ENCODE results near the gene RGL4.

Gene RGL4

GRCh38 chr22:23700706-23701105, 9.9 kb downstream of the RGL4 start:
- no peak for DNase-seq

- DNase-seq, result no peak
Observed at GRCh38 chr22:23704062-23704461, 13.2 kb downstream of the RGL4 start.

GRCh38 chr22:23704829-23705228, 14.0 kb downstream of the RGL4 start:
- no peak for DNase-seq

GRCh38 chr22:23705358-23705757, 14.5 kb downstream of the RGL4 start:
- no peak for DNase-seq

GRCh38 chr22:23708270-23708669, 17.5 kb downstream of the RGL4 start:
- DNase-seq, result no peak

- DNase-seq, result no peak
Observed at GRCh38 chr22:23709107-23709506, 18.3 kb downstream of the RGL4 start.

GRCh38 chr22:23712256-23712655, 21.4 kb downstream of the RGL4 start:
- DNase-seq, result no peak

GRCh38 chr22:23713696-23714595, 23.1 kb downstream of the RGL4 start:
- no peak for DNase-seq

- no peak for DNase-seq
Observed at GRCh38 chr22:23714596-23715578, 24.1 kb downstream of the RGL4 start.

GRCh38 chr22:23715806-23716375, 25.1 kb downstream of the RGL4 start:
- DNase-seq, result peak; percentile 40

GRCh38 chr22:23716811-23717801, 26.3 kb downstream of the RGL4 start:
- DNase-seq, result peak; percentile 87

GRCh38 chr22:23718371-23719165, 27.8 kb downstream of the RGL4 start:
- DNase-seq, result no peak

GRCh38 chr22:23720855-23721254, 30.0 kb downstream of the RGL4 start:
- DNase-seq, result no peak

- no peak for DNase-seq
Observed at GRCh38 chr22:23722160-23722559, 31.3 kb downstream of the RGL4 start.

GRCh38 chr22:23722724-23723123, 31.9 kb downstream of the RGL4 start:
- DNase-seq, result no peak

GRCh38 chr22:23728108-23728507, 37.3 kb downstream of the RGL4 start:
- peak; percentile 21 for DNase-seq

- no peak for DNase-seq
Observed at GRCh38 chr22:23737696-23738095, 46.9 kb downstream of the RGL4 start.

- DNase-seq, result no peak
Observed at GRCh38 chr22:23742505-23743264, 51.9 kb downstream of the RGL4 start.

- DNase-seq, result no peak
Observed at GRCh38 chr22:23743303-23743705, 52.5 kb downstream of the RGL4 start.

- DNase-seq, result no peak
Observed at GRCh38 chr22:23744001-23744400, 53.2 kb downstream of the RGL4 start.

All from suppressor macrophage treated with lipopolysaccharide for 4 hours (primary cell).